ENCODE measurements around the gene CSKMT. TPM values are rescaled to one million over a fixed set of nuclear protein-coding genes. Genes with fewer than 3 reads are reported as not detected.
"Not testable (repeated sequence)": the region's sequence is repeated elsewhere in the genome, so short reads cannot be mapped to it uniquely, and the experiment has no call there.

The CSKMT gene
- total RNA-seq, 1 experiment from 2014 or later: 63.5 TPM

- intact Hi-C loops (cut with micrococcal nuclease): loop anchor here (5.0 kb wide), 1 partner anchor 58 kb away; the partner anchor contains the start of gene TUT1
- H3K79me2 ChIP-seq (ENCODE audit: insufficient read depth, low read length): peaks cover 44% of the 10 kb centered on the region
These were observed 14.8 kb upstream of the CSKMT start for GRCh38 chr11:62650283-62650682.

GRCh38 chr11:62652161-62653006 is 12.7 kb upstream of the CSKMT start:
- no peaks in the 10 kb centered on the region for H3K9me3 ChIP-seq (ENCODE audit: control insufficient read depth in 1 of 2, insufficient read depth in 1 of 2, low read depth in 1 of 2, low read length in 2 of 2)
- BruUV-seq (replicated peaks): TSS peak; percentile 69
- H3K4me3 ChIP-seq (replicated peaks in 1 of 2; ENCODE audit: low read depth in 1 of 2, low read length in 2 of 2): peak overlapping the region; percentile 96 to 98
- no peaks in the 10 kb centered on the region for H4K20me1 ChIP-seq (ENCODE audit: insufficient read depth)
- H3K27me3 ChIP-seq (ENCODE audit: insufficient read depth, low read length): no peaks in the 10 kb centered on the region
- intact Hi-C loops (cut with micrococcal nuclease): loop anchor here (5.0 kb wide), 1 partner anchor 60 kb away; the partner anchor contains the start of gene TUT1
- CTCF ChIA-PET: interaction anchor here (1.0 kb wide), 1 partner anchor 12 kb away, joined by 6 read pairs; the partner anchor contains the start of genes C11orf98 and CSKMT
- DNase-seq (ENCODE audit: low read depth, low spot score) (no peak), ATAC-seq (no peak)
- RAD21 ChIA-PET (ENCODE audit: low non-redundant PET in 1 of 2, low total read pairs in 2 of 2, uncharacterized antibody in 2 of 2, unreplicated experiment in 2 of 2): interaction anchor here in 1 of 2 experiments (1.0 kb wide), 1 partner anchor 13 kb away, joined by 6 read pairs; the partner anchor contains the start of genes C11orf98 and CSKMT
- no peaks in the 10 kb centered on the region for H3K9me2 ChIP-seq (ENCODE audit: insufficient read depth)
- peak overlapping the region; percentile 80 for H3K4me2 ChIP-seq (ENCODE audit: low read length)
- POLR2A ChIA-PET: interaction anchor here (0.7 to 14.1 kb wide), 6 partner anchors 13 to 78 kb away, joined by 3 to 195 read pairs (median 10); partner anchors contain the start of genes B3GAT3, C11orf98, CSKMT and LBHD1
- peaks cover 33% of the 10 kb centered on the region for H3K79me2 ChIP-seq (ENCODE audit: insufficient read depth, low read length)
- H3K9ac ChIP-seq (ENCODE audit: low read length): peak overlapping the region; percentile 96
- peaks cover 8% of the 10 kb centered on the region in 2 experiments; a peak in 3 of 4 replicates for H3K36me3 ChIP-seq (ENCODE audit: control insufficient read depth in 1 of 2, insufficient read depth in 2 of 2, low read length in 2 of 2)
- peaks cover 7 to 24% of the 10 kb centered on the region in 2 experiments for H3K4me1 ChIP-seq (ENCODE audit: control insufficient read depth in 1 of 2, insufficient read depth in 2 of 2, low read length in 2 of 2)
- peak overlapping the region; percentile 84 for H3K27ac ChIP-seq (ENCODE audit: low read depth, low read length)
- no peak overlapping the region for H2AFZ ChIP-seq (ENCODE audit: low read depth, low read length, poor library complexity, severe bottlenecking)
- TF ChIP-seq POLR2A (IDR thresholded peaks at IDR 0.05; ENCODE audit: borderline replicate concordance, extremely low read depth, insufficient read depth, insufficient read length) (no peak), CTCF (IDR thresholded peaks at IDR 0.05 in 2 of 3, conservative IDR thresholded peaks at IDR 0.05 in 1 of 3; ENCODE audit: borderline replicate concordance in 1 of 3, insufficient read depth in 1 of 3, low read depth in 2 of 3, low read length in 2 of 3) (no peak), SP1 (IDR thresholded peaks at IDR 0.05; ENCODE audit: low read depth) (no peak), ZNF274 (IDR thresholded peaks at IDR 0.05; ENCODE audit: low read depth, low read length) (no peak), FOSL1 (IDR thresholded peaks at IDR 0.05; ENCODE audit: low read depth) (no peak), RAD21 (IDR thresholded peaks at IDR 0.05; ENCODE audit: low read depth) (no peak), SRF (IDR thresholded peaks at IDR 0.05; ENCODE audit: low read depth) (no peak), EGR1 (IDR thresholded peaks at IDR 0.05; ENCODE audit: low read depth) (no peak), ZBTB33 (IDR thresholded peaks at IDR 0.05; ENCODE audit: extremely low read depth, insufficient replicate concordance, low read length) (no peak), POLR2AphosphoS5 (IDR thresholded peaks at IDR 0.05; ENCODE audit: low read depth, low read length) (no peak), TCF7L2 (IDR thresholded peaks at IDR 0.05; ENCODE audit: borderline replicate concordance, extremely low read depth, insufficient read depth, insufficient read length) (no peak)

More at GRCh38 chr11:62650283-62650682, 14.8 kb upstream of the CSKMT start:
- RAD21 ChIA-PET (ENCODE audit: low non-redundant PET in 1 of 2, low total read pairs in 2 of 2, uncharacterized antibody in 2 of 2, unreplicated experiment in 2 of 2); H2AFZ ChIP-seq (ENCODE audit: low read depth, low read length, poor library complexity, severe bottlenecking); H3K36me3 ChIP-seq (ENCODE audit: control insufficient read depth in 1 of 2, insufficient read depth in 2 of 2, low read length in 2 of 2); CTCF ChIA-PET; H3K9me3 ChIP-seq (ENCODE audit: control insufficient read depth in 1 of 2, insufficient read depth in 1 of 2, low read depth in 1 of 2, low read length in 2 of 2); H3K4me3 ChIP-seq (replicated peaks in 1 of 2; ENCODE audit: low read depth in 1 of 2, low read length in 2 of 2); H3K9me2 ChIP-seq (ENCODE audit: insufficient read depth); H3K27ac ChIP-seq (ENCODE audit: low read depth, low read length); DNase-seq (ENCODE audit: low read depth, low spot score); H3K9ac ChIP-seq (ENCODE audit: low read length); H4K20me1 ChIP-seq (ENCODE audit: insufficient read depth); H3K4me2 ChIP-seq (ENCODE audit: low read length); H3K27me3 ChIP-seq (ENCODE audit: insufficient read depth, low read length); BruUV-seq (replicated peaks); ATAC-seq: not testable (repeated sequence)
- POLR2A ChIA-PET: interaction anchor here (0.9 to 14.1 kb wide), 2 partner anchors 9 to 15 kb away, joined by 3 to 195 read pairs; partner anchors contain the start of genes C11orf98 and CSKMT
- peaks cover 9 to 34% of the 10 kb centered on the region in 2 experiments for H3K4me1 ChIP-seq (ENCODE audit: control insufficient read depth in 1 of 2, insufficient read depth in 2 of 2, low read length in 2 of 2)

Measured in HCT116 (cell line).